Endothelial cell of umbilical vein (primary cell): ENCODE results near the gene RPAP3.

Experiments
- POLR2A ChIP-seq: IDR thresholded peaks from 2 replicates; pipeline ENCODE4 v1.6.1; 2012; ENCODE audit warnings: low read depth, mild to moderate bottlenecking, control low read depth, low read length
- TF ChIP-seq, protein P1 (sequence below), 2 donors: IDR thresholded peaks; 1 replicate in 1 of 2; 2 replicates in 1 of 2; pipeline ENCODE4 v1.5.1; 2011; ENCODE audit warnings: low read length in 2 of 2, mild to moderate bottlenecking in 2 of 2, moderate library complexity in 2 of 2, control low read depth in 1 of 2, inconsistent platforms in 1 of 2, low read depth in 1 of 2; ENCODE audit not compliant: insufficient read depth in 1 of 2; ENCODE audit errors: extremely low read depth in 1 of 2

DNA sequence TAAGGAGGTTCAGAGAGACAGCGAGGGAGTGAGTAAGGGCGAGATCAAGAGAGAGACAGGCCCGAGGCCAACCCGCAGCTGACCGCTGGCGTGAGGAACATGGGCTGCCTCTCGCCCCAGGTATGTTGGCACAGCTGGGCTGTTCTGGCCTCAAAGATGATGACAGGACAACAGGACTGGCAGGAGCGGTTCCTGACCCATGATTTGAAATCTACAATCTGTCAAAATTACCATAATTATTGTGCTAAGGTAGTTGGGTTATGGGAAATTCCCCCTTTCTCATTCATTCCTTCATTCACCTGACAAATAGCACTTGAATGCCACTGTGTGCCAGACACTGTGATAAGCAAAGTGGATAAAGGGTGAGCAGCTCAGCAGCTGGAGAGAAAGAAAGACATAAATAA is 24.5 kb upstream of the RPAP3 start:
- TF ChIP-seq, protein P1, sequence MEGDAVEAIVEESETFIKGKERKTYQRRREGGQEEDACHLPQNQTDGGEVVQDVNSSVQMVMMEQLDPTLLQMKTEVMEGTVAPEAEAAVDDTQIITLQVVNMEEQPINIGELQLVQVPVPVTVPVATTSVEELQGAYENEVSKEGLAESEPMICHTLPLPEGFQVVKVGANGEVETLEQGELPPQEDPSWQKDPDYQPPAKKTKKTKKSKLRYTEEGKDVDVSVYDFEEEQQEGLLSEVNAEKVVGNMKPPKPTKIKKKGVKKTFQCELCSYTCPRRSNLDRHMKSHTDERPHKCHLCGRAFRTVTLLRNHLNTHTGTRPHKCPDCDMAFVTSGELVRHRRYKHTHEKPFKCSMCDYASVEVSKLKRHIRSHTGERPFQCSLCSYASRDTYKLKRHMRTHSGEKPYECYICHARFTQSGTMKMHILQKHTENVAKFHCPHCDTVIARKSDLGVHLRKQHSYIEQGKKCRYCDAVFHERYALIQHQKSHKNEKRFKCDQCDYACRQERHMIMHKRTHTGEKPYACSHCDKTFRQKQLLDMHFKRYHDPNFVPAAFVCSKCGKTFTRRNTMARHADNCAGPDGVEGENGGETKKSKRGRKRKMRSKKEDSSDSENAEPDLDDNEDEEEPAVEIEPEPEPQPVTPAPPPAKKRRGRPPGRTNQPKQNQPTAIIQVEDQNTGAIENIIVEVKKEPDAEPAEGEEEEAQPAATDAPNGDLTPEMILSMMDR (IDR thresholded peaks at IDR 0.05; ENCODE audit: extremely low read depth in 1 of 2, insufficient read depth in 1 of 2, low read depth in 1 of 2, low read length in 2 of 2), result no peak
- TF ChIP-seq POLR2A, result no peak
